ENCODE results near the gene SLC17A3. TPM values are rescaled to one million over a fixed set of nuclear protein-coding genes. Genes with fewer than 3 reads are reported as not detected.

Gene SLC17A3, protein sequence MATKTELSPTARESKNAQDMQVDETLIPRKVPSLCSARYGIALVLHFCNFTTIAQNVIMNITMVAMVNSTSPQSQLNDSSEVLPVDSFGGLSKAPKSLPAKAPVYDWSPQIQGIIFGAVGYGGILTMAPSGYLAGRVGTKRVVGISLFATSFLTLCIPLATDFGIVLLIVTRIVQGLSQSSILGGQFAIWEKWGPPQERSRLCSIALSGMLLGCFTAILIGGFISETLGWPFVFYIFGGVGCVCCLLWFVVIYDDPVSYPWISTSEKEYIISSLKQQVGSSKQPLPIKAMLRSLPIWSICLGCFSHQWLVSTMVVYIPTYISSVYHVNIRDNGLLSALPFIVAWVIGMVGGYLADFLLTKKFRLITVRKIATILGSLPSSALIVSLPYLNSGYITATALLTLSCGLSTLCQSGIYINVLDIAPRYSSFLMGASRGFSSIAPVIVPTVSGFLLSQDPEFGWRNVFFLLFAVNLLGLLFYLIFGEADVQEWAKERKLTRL
- not detected in 2 replicates for total RNA-seq (2014; rRNA removed; shearing (Covaris generic))

DNA sequence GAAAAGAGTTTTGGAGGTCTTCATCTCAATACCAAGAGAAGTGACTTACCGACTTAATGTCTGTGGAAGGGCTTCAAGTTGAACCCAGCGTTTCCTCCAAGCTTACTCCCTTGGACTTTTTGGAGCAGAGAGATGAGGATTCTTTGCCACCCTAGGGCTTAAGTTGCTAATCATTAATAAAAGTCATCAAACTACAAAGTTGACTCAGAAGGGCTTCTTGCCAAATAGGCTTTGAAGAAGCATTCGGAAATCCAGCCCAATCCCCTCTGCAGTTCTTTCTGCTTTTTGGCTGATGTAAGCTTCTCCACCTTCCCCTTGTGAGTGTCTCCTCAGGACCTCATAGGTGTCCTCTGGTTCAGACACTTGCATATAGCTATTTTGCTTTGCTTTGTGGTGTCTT is at the start of gene SLC17A3:
TSS of gene SLC17A3 (minus strand) at position 126 of the 400 bp plus-strand sequence. CDS start 5,856 bp downstream, outside the sequence.
- DNase-seq (ENCODE audit: low spot score): no peak

DNA sequence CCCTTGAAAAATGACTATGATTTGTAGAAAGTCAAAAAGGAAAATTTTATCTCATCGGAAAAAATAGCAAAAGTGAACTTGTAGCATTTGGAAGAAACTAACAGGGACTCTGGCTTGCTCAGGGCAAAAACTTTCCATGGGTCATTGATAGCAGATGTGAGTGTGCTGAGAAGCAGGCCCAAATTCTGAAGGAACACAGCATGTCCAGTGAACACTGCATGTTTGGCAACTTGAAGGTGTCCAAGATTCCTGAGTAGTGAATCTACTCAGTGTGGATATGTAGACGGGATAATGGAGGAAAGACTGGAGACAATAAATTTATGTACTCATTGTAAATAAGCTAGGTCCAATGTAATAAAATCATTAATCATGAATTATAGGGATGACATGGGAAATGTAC is 48.3 kb upstream of the SLC17A3 start:
- DNase-seq (ENCODE audit: low spot score): no peak

DNA sequence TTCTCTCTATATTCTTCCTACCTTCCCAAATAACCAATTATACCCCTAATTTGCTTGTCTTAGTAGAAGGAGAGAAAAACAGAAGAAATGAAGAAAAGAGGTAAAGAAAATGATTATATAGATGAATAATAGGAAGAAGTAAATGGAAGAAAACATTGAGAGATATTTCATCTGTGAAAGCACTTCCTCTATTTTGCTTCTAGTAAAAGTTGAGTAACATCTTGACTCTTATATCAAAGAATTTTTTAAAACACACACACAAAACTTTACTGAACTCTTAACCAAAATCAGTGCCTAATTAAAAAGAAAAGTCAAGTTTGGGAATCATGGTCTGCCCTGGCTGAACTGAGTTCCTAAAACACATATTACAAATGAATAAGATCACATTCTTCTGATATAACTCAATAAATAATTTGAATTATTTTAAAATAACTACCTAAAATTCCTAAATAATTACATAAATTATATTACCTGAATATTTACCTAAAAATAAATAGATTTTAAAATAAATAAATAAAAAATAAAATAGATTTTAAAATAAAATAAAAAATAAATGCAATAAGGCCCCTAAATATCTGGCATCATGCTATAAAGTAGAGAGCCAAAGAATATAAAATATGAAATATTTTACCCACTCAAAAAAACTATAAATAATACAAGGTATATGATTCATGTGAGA is 47.6 kb upstream of the SLC17A3 start:
- DNase-seq (ENCODE audit: low spot score): no peak

DNA sequence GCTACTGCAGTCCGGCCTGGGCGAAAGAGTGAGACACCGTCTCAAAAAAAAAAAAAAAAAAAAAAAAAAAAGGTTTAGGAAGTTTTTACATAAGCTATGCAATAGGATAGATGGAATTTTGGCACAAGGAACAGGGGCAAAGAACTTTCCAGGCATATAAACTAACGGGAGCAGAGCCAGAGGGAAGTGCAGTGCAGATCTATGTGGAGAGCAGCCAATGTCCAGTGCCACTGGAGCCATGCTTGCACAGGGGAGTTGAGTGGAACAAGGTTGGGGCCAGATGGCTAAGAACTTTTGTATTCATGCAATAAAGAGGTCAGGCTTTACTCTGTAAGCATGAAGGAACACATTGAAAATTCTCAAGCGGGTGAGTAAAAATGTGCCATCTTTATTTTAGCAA is 45.6 kb upstream of the SLC17A3 start:
- no peak for DNase-seq (ENCODE audit: low spot score)

DNA sequence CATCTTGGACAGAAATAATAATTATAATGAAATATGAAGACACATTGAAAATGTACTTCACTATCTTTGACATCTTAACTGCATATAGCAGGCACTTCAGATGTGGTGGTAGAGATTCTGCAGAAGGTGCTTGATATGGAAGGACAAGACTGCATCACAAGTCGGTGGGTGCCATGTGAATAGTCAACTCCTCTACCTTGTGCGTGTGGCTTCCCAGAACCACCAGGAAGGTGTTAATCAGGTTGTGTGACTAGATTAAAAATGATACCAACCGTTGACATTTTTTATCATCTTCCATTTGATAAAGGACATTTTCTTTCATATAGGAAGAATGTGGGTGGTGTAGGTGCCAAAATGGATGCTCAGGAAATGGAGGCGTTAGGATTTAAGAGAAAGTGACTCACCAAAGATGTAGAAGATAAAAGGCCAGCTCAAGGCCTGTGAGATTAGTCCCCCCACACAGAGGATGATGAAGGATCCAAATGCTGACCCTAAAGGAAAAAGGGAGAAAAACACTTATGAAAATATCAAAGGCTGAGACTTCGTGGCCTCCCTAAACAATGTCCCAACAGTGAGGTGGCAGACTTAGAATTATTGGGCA is 44.1 kb upstream of the SLC17A3 start:
- DNase-seq (ENCODE audit: low spot score): no peak

DNA sequence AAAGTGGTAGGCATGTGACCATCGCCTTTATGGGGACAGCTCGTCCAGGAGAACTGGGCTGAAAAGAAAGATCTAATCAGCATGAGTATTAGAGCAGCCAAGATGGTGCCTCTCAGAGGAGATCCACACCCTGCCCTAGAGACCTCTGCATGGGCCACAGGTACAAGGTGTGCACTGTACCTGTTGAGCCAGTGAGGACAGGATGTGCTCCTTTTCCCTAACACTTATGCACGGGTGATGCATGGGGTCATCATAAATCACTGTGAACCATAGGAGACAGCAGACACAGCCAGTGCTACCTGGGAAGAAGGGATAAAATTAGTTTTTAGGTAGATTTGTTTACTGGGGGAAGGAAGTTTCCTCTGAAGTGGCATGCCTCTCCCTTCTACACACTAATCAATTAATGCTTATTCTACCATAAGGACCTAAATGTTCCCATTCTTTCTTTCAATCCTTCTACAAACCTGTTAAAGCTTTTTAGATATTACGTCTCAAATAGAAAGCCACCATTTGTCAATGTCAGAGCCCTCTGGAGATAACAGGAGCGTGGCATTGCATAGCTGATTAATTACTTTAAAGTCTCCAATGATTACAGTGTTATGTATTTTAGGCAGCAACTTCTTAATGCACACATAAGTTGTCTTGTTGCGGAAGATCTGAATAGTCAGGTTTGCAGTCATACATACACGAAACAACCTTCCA is 42.9 kb upstream of the SLC17A3 start:
- DNase-seq (ENCODE audit: low spot score): no peak

DNA sequence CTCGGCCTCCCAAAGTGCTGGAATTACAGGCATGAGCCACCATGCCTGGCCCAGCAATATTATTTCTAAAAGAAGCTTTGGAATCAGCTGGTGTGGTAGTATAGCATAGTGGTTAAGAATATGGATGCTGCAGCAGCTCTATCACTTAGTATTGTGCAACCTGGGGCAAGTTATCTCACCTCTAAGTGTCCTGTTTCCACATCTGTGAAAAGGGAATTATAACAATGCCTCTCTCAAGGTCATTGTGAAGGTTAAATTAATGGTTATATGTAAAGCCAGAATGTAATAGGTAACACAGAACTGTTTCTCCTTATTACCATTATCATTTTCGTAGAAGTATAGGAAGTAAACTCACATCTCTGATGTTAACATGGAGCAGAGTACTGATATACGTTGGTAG is 42.3 kb upstream of the SLC17A3 start:
- no peak for DNase-seq (ENCODE audit: low spot score)

DNA sequence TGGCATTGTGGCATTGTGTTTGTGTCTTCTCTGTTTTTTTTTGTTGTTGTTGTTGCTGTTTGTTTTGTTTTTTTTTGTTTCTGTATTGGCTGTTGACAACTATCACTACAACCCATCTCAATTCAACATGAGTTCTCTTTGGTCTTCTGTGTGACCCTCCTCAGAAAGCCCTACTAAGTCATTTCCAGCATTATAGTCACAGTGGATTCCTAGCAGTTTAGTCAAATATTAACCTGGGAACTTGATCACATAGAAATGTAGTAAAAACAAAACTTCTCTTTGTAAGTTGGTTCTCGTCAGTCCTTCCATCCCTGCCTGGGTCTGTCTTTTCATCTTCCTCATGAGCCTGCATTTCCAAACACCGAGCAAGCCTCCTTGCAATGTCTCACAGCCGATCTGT is 39.7 kb upstream of the SLC17A3 start:
- no peak for DNase-seq (ENCODE audit: low spot score)

DNA sequence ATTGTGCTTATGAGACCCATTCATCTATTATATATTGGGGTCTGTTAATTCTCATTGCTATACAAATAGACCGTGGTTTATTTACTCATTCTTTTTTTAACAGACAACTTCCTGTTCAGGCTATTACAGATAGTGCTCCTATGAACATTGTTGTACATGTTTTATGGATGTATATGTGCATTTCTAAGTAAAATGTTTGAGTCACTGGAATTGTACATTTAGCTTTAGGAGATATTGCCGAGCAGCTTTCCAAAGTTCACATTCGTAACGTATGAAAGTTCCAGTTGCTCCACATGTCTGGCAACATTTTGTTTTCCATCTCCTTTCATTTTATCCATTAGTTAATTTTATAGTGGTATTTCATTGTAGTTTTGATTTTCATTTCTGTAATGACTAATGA is 37.3 kb upstream of the SLC17A3 start:
- no peak for DNase-seq (ENCODE audit: low spot score)

DNA sequence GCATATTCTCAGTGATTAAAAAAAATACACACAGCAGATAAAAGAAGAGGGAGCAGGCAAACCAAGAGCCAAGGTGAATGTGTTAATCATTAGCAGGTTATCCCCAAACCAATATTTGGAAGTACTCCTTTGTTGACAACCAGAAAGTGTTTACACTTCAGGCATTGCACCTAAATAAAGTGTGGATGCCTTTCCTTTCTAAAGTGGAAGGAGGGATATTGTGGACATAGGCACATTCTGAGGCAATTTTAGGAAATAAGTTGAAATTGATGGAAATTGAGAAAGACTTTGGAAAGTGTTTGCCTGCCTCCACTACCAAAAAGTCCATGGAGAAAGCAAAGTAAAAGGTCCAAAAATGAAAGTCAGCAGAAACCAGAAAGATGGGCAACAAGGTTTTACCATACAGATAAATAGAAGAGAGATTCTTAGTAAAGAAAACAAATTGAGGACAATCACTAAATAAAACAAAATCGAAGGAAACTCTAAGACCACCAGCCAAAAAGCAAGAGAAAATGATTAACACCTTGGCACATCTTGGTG is 33.5 kb upstream of the SLC17A3 start:
- no peak for DNase-seq (ENCODE audit: low spot score)

DNA sequence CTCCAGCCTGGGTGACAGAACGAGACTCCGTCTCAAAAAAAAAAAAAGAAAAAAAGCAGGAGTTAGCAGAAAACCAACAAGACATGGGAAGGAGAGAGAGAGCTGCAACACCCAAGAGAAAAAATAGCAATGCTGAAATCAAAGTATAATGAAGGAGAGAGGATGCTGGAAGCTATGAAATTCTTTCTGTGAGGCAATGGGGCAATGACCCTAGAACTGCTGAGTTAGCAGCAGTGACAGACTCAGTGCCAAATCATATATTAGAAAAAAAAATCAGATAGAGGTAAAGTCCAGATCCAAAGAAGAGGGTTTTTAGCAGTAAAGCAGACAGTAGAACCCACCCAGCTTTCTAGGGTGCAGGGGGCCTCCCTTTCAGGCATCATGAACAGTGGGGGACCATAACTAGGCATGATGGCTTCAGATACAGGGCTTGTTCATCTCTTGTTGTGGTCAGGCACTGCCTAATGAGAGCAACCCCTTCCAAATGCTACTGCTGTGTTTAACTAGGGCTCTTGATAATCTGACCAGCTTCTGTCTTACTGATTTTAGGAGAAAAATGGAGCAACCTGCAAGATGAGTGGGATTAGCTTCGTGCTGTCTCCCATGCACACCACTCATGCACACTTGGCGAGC is 29.5 kb upstream of the SLC17A3 start:
- DNase-seq (ENCODE audit: low spot score): no peak

DNA sequence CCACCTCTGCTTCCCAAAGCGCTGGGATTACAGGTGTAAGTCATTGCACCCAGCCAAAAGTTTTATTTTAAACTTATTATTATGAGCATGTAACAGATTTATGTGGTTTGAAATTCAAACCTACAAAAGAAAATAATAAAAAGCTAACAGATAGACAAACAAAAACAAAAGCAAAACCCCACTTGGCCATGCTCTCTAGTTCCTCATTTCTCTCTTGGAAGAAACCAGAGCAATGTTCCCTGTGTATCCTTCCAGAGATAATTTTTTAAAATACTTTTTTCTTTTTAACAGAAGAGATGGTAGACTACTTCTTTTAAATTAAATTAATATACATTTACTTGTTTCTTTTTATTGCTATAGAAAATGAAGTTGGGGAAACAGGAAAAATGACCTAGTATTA is 28.0 kb upstream of the SLC17A3 start:
- no peak for DNase-seq (ENCODE audit: low spot score)

DNA sequence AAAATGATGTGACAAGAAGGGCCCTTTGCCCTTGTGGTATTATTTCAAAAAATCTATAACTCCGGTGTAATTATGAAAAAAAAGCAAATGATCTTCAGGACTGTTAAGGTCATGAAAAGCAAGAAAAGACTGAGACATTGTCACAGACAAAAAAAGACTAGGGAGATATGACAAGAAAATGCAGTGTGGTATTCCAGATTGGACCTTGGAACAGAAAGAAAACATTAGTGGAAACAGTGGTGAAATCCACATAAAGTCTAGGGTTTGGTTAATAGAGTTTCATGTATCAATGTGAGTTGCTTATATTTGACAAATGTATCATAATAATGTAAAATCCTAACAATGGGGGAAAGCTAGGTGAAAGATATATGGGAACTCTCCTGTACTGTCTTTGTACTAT is 26.8 kb upstream of the SLC17A3 start:
- DNase-seq (ENCODE audit: low spot score): no peak

DNA sequence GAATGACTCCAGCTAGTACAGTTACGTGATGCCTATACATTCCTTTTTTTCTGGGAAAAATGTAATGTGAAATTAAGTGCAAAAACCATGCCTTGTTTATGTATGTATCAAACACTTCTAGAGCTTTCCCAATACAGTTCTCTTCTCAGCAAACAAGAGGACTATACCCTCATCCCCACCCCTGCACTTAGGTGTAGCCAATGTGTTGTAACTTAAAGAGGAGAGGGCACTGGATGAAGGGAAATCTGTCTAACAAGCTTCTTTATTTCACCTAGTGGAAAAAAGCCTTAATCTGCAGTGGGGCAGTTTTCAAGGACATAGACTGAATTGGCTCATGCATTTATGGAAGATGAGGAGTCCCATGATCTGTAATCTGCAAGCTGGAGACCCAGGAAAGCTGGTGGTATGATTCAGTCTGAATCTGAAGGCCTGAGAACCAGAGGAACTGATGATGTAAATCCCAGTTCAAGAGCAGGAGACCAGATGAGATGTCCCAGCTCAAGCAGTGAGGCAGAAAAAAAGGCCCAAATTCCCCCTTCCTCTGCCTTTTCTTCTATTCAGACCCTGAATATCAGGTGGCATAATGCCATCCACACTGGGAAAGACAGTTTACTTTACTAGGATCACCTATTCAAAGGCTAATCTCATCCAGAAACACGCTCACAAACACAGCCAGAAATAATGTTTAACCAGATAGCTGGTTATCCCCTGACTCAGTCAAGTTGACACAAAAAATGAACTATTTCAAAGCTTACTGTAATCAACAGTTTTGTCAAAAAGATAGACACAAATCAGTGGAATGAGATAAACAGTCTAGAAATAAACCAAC is 25.8 kb upstream of the SLC17A3 start:
- DNase-seq (ENCODE audit: low spot score): no peak

DNA sequence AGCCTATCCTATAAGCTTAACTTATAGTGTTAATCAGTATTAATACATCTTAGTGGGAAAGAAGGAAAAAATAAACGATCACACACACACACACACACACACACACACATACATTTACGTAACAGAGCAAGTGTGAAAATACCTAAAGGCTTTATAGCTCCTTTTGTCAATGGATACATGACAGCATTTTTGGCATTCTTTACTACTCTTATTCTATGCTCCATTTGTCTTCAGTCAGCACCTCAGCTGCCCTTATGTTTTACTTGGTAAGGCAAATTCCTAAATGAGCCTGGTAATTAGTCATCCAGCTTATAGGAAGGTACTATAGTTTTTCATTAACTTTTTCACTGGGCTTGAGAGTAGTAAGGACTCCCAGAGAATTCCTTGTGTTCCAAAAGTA is 25.1 kb upstream of the SLC17A3 start:
- no peak for DNase-seq (ENCODE audit: low spot score)

DNA sequence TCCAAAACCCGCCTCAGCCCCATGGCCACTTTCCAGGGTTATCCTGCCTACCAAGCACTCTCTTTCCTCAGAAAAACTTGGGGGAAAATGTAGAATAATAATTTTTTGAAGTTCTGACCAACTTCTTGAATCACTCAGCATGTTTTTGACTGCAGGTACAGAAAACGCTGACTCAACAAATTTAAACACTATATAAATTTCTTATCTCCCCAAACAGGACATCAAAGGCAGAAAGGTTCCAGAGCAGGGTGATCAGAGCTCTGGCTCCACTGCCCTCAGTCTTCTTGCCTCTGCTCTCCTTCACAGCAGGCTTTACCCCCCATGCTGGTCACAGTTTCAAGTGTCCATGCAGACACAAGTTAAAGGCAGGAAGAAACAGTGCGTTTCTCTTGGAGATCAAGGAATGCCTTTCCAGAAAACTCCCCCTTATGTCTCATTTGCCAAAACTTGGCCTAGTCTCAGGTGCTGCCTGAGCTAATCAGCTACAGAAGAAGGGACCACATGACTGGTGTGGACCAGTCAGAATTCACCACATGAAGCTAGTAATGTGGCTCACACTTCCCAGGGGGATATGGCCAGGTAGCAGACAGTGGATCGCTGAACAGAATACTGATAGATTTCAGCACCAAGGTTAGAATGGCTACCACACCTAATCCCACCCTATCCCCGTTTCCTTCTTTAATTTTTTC is 24.4 kb upstream of the SLC17A3 start:
- no peak for DNase-seq (ENCODE audit: low spot score)

DNA sequence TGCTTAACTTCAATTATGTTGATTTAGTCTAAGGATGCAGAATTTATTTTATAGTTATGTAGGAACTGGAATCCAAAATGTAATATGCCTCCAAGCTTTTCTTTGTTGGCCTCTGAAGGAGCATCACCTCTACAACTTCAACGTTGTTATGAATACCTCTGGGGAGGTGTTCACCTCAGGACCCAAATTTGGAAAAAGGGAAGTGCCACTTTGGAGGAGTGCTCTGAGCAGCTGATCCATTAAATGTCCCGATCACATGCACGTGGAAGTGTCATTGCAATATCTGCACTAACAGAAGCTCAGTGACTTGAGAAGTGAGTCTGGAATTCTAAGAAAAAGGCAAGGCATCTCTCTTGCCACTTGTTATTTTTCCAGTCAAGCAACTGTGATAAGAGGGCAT is 22.2 kb upstream of the SLC17A3 start:
- DNase-seq (ENCODE audit: low spot score): no peak

DNA sequence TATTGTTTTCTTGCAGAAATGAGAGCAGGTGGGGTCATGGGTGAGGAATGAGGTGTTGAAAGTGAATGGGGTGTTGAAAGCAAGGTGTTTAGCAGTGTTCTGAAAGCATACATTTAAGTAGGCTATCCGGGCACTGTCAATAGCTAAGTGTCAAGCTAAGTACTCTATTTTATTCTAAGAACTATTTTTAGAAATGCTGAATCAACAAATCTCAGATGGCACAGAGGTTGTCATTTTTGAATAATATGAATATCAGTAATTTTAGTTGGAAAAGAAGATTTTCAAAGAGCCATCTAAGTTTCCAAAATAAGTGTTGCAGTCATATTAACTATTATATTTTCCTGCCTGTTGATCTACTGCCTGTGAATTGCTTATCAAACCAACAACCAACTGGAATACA is 21.7 kb upstream of the SLC17A3 start:
- no peak for DNase-seq (ENCODE audit: low spot score)

DNA sequence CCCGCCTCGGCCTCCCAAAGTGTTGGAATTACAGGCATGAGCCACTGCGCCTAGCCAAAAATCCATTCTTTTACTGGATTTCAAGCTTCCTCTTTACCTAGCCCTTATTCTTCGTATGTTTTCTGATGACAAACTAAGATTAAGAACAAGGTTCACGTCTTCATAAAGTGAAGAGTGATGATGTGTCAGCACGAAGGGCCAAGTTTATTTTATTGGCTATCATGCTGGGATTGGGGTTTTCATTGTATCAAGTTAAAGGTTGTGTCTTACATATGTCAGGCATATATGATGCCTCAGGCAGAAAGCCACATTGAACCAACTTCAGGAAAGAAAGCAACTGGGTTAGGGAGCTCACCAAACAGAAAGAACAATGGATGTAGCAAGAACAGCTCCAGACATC is 19.7 kb upstream of the SLC17A3 start:
- no peak for DNase-seq (ENCODE audit: low spot score)

DNA sequence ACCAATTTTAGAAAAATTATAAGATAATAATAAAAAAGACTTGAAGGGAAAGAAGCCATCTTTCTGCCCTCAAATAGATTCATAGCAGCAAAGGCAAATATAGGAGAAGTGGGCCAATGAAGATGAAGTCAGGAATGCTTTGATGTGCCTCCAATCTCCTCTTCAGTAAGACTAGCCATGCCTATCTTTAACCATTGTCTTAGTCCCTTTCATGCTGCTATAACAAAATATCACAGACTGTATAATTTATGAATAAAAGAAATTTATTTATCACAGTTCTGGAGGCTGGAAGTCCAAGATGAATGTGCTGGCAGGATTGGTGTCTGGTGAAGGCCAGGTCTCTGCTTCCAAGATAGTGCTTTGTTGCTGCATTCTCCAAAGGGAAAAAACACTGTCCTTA is 18.8 kb upstream of the SLC17A3 start:
- no peak for DNase-seq (ENCODE audit: low spot score)

Measured in HT-29 (cell line).